ENCODE data around the gene CNOT3. TPM values are rescaled to one million over a fixed set of nuclear protein-coding genes. Genes with fewer than 3 reads are reported as not detected.
A peak's percentile ranks its signal among the peaks of the same experiment; 100 is the strongest.
"Not testable (repeated sequence)": the region's sequence is repeated elsewhere in the genome, so short reads cannot be mapped to it uniquely, and the experiment has no call there.

CNOT3 gene
- total and polyA plus RNA-seq, 8 donors: 16.8 to 40.0 (median 22.5) TPM

DNA sequence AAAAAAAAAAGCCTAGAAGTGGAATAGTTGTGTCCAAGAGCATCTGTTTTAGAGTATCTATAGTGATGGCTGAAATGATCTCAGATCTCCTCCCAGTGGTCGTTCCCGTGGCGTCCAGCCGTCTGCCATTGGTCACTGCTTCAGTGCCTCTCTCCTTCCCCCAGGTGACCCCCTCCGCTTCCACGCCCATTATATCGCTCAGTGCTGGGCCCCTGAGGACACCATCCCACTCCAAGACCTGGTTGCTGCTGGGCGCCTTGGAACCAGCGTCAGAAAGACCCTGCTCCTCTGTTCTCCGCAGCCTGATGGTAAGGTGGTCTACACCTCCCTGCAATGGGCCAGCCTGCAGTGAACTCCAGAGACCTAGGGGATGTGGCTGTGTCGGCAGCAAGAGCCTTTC lies 55.4 kb downstream of the CNOT3 start:
- Histone ChIP-seq H3K4me1 (peaks cover 3 to 16% (median 14%) of the 10 kb centered on the region in 3 donors), H3K9me3 (no peaks in the 10 kb centered on the region), H3K4me3 (no peak overlapping the region), H3K27ac (no peak overlapping the region), H3K36me3 (peaks cover 0 to 6% (median 5%) of the 10 kb centered on the region in 3 donors), H3K27me3 (no peaks in the 10 kb centered on the region)
- ATAC-seq (no peak), DNase-seq (peak in 2 of 6 donors; percentile 32 to 48), FAIRE-seq (no peak)
- 88 to 92% methylated on average over 11 of the region's 11 CpGs for WGBS, 2 donors
- intact Hi-C loops (cut with DNase I): no loop called here
- TF ChIP-seq, protein P1, sequence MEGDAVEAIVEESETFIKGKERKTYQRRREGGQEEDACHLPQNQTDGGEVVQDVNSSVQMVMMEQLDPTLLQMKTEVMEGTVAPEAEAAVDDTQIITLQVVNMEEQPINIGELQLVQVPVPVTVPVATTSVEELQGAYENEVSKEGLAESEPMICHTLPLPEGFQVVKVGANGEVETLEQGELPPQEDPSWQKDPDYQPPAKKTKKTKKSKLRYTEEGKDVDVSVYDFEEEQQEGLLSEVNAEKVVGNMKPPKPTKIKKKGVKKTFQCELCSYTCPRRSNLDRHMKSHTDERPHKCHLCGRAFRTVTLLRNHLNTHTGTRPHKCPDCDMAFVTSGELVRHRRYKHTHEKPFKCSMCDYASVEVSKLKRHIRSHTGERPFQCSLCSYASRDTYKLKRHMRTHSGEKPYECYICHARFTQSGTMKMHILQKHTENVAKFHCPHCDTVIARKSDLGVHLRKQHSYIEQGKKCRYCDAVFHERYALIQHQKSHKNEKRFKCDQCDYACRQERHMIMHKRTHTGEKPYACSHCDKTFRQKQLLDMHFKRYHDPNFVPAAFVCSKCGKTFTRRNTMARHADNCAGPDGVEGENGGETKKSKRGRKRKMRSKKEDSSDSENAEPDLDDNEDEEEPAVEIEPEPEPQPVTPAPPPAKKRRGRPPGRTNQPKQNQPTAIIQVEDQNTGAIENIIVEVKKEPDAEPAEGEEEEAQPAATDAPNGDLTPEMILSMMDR (IDR thresholded peaks at IDR 0.05): no peak

DNA sequence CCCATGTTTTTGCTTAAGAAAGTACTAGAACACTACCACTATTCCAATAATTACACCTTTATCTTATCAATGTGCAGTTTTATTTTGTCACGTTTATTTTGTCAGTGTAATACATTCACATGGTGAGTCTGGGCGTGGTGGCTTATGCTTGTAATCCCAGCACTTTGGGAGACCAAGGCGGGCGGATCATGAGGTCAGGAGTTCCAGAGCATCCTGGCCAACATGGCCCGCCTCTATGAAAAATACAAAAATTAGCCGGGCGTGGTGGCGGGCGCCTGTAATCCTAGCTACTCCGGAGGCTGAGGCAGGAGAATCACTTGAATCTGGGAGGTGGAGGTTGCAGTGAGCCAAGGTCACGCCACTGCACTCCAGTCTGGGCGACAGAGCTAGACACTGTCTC lies 56.9 kb downstream of the CNOT3 start:
- WGBS, 2 donors: 89 to 91% methylated on average over 12 of the region's 12 CpGs
- H3K4me3 ChIP-seq; H3K27ac ChIP-seq; H3K9me3 ChIP-seq; intact Hi-C loops (cut with DNase I); H3K4me1 ChIP-seq; H3K36me3 ChIP-seq; FAIRE-seq; ATAC-seq; H3K27me3 ChIP-seq: not testable (repeated sequence)
- DNase-seq: peak in 1 of 6 donors; percentile 11

DNA sequence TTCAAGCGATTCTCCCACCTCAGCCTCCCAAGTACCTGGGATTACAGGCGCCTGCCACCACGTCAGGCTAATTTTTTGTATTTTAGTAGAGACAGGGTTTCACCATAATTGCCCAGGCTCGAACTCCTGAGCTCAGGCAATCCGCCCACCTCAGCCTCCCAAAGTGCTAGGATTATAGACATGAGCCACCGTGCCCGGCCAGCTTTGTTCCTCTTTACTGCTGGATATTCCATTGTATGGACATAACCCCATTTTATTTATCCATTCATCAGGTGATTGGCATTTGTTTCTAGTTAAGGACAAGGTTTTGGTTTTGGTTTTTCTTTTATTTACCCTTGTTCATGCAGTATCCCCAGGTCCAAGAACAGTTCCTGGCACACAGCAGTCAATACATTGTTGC lies 59.0 kb downstream of the CNOT3 start:
- ATAC-seq (no peak), DNase-seq (peak in 2 of 6 donors; percentile 8 to 18), FAIRE-seq (no peak)
- 95 to 99% methylated on average over 7 of the region's 7 CpGs for WGBS, 2 donors
- peaks cover 0 to 11% (median 8%) of the 10 kb centered on the region in 3 donors for H3K4me1 ChIP-seq
- H3K4me3 ChIP-seq: no peak overlapping the region
- TF ChIP-seq, protein P1 (IDR thresholded peaks at IDR 0.05): no peak
- H3K9me3 ChIP-seq: no peaks in the 10 kb centered on the region
- H3K27me3 ChIP-seq: no peaks in the 10 kb centered on the region
- intact Hi-C loops (cut with DNase I): no loop called here
- H3K36me3 ChIP-seq: peaks cover 0 to 6% (median 5%) of the 10 kb centered on the region in 3 donors
- no peak overlapping the region for H3K27ac ChIP-seq

DNA sequence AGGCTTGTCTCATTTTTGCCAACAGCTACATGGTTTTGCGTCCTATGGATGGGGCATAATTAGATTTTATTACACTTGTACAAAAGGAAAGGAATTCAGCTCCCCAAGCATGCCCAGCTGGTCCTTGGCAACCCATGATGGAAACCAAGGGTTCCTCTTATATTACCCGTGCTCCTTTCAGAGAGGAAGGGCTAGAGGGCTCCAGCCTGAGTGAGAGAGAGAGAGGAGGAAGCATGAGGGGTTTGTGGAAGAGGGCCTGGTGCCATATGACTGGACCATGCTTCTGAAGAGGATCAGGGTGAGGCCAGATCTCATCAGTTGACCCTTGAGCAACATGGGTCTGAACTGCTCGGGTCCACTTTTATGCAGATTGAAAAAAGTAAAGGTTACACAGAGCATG lies 59.6 kb downstream of the CNOT3 start:
- Histone ChIP-seq H3K36me3 (peaks cover 0 to 6% (median 6%) of the 10 kb centered on the region in 3 donors), H3K9me3 (no peaks in the 10 kb centered on the region), H3K27ac (no peak overlapping the region), H3K4me3 (no peak overlapping the region), H3K4me1 (peaks cover 0 to 12% (median 9%) of the 10 kb centered on the region in 3 donors), H3K27me3 (no peaks in the 10 kb centered on the region)
- peak in 2 of 6 donors; percentile 3 to 7 for DNase-seq
- intact Hi-C loops (cut with DNase I): no loop called here
- no peak for FAIRE-seq
- 78 to 89% methylated on average over 3 of the region's 3 CpGs for WGBS, 2 donors
- TF ChIP-seq, protein P1 (IDR thresholded peaks at IDR 0.05): no peak
- ATAC-seq: no peak

DNA sequence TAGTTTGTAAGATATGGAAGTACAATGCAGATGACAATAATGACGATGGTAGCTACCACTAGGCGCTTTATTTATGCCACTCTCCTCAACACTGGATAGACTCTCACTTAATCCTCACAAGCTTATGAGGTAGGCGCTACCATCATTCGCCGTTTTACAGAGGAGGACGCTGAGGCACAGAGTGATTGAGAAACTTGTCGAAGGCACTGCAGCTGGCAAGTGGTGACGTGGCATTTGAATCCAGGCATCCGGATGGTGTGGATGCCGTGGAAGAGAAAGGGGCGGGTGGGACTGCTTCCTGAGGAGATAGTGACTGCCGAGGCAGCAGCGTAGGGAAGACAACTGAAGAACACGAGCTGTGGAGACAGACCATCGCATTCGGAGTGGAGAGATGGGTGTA lies 61.8 kb downstream of the CNOT3 start:
- ATAC-seq (no peak), DNase-seq (peak in 2 of 6 donors; percentile 29 to 41), FAIRE-seq (no peak)
- 91 to 93% methylated on average over 16 of the region's 16 CpGs for WGBS, 2 donors
- no peaks in the 10 kb centered on the region for H3K9me3 ChIP-seq
- peaks cover 13 to 29% (median 25%) of the 10 kb centered on the region in 3 donors for H3K4me1 ChIP-seq
- peaks cover 0 to 15% (median 3%) of the 10 kb centered on the region in 3 donors for H3K36me3 ChIP-seq
- intact Hi-C loops (cut with DNase I): no loop called here
- H3K4me3 ChIP-seq: no peak overlapping the region
- no peaks in the 10 kb centered on the region for H3K27me3 ChIP-seq
- H3K27ac ChIP-seq: no peak overlapping the region
- TF ChIP-seq, protein P1 (IDR thresholded peaks at IDR 0.05): no peak
